BLaER1 treated with 17β-estradiol and CSF1 and Interleukin-3, amounts not matched to agents 10 nM and 100 nM (cell line): ENCODE results near the gene LOXL1.

Experiments
- H3K27ac ChIP-seq, 11 experiments: shearing (Covaris generic); formaldehyde crosslinking; 2 replicates each; pipeline ENCODE4 v1.8.1; 2022
- H3K27me3 ChIP-seq, 11 experiments: shearing (Covaris generic); formaldehyde crosslinking; 2 replicates each; pipeline ENCODE4 v1.8.1; 2022
- H3K36me3 ChIP-seq, 11 experiments: shearing (Covaris generic); formaldehyde crosslinking; 2 replicates each; pipeline ENCODE4 v1.8.1; 2022
- H3K4me1 ChIP-seq, 10 experiments: shearing (Covaris generic); formaldehyde crosslinking; 2 replicates each; pipeline ENCODE4 v1.8.1; 2022
- H3K4me2 ChIP-seq, 11 experiments: shearing (Covaris generic); formaldehyde crosslinking; 2 replicates each; pipeline ENCODE4 v1.8.1; 2022
- H3K4me3 ChIP-seq, 10 experiments: shearing (Covaris generic); formaldehyde crosslinking; 2 replicates each; pipeline ENCODE4 v1.8.1; 2022
- H3K9ac ChIP-seq, 11 experiments: shearing (Covaris generic); formaldehyde crosslinking; 2 replicates each; pipeline ENCODE4 v1.8.1; 2022
- H3K9me3 ChIP-seq, 11 experiments: shearing (Covaris generic); formaldehyde crosslinking; replicated peaks in 1 of 11; 2 replicates each; pipeline ENCODE4 v1.8.1; 2022
- H4K20me1 ChIP-seq, 11 experiments: shearing (Covaris generic); formaldehyde crosslinking; 2 replicates each; pipeline ENCODE4 v1.8.1; 2022
- Cebpa-rat ChIP-seq, 11 experiments: shearing (Covaris generic); IDR thresholded peaks; 2 replicates each; pipeline ENCODE4 v1.8.1; 2022

LOXL1 gene

DNA sequence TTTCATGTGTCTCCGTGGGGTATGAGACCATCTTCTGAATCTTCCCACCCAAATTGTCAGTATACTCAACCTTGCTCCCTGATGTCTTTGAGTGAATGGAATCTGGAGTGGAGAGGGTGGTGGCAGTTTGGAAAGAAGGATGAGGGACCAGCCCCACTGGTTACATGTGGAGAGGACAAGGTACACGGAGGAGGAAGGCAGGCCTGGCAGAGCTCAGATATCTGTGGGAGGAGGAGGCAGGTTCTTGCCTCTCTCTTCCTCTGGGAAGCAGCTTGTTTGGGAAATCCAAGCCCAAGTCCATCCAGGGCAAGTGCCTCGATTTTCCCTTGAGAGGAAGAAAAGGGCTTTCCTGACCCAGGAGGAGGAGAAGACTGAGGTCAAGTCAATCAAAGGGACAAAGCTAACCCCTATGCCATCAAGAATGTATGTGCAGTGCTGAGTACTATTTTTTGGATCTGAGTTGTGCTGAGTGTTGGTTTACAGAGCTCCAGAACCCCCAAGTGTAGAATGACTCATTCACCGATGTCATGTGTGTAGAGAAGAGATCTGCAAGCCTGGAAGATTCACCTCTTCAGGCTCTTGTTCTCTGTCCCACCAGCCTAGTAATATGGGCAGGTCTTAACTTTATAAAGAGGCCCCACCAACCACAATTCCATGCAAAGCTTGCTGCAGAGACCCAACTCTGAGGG is 19.8 kb upstream of the LOXL1 start:
- Histone ChIP-seq H3K27me3 (no peaks in the 10 kb centered on the region), H3K4me3 (0 out of 20 replicates have a peak overlapping the region, but pooled peaks of 1 of the 10 experiments have one; percentile 22), H3K27ac (peak overlapping the region in 6 of 11 experiments; percentile 1 to 63 (median 34); a peak in 9 of 22 replicates), H3K36me3 (no peaks in the 10 kb centered on the region), H4K20me1 (peaks cover 0 to 5% (median 0%) of the 10 kb centered on the region in 11 experiments; a peak in 1 of 22 replicates), H3K4me1 (peaks cover 42 to 53% (median 51%) of the 10 kb centered on the region in 10 experiments), H3K9me3 (no peaks in the 10 kb centered on the region), H3K9ac (peak overlapping the region in 3 of 11 experiments; percentile 2 to 15 (median 14); a peak in 4 of 22 replicates), H3K4me2 (peak overlapping the region; percentile 60 to 80 (median 75))
- no peak for TF ChIP-seq Cebpa-rat (IDR thresholded peaks at IDR 0.05)

- peaks cover 42 to 53% (median 51%) of the 10 kb centered on the region in 10 experiments for H3K4me1 ChIP-seq
- peaks cover 0 to 5% (median 0%) of the 10 kb centered on the region in 11 experiments; a peak in 1 of 22 replicates for H4K20me1 ChIP-seq
- no peaks in the 10 kb centered on the region for H3K36me3 ChIP-seq
- no peaks in the 10 kb centered on the region for H3K27me3 ChIP-seq
- H3K9me3 ChIP-seq: no peaks in the 10 kb centered on the region
- peak overlapping the region; percentile 60 to 80 (median 75) for H3K4me2 ChIP-seq
- TF ChIP-seq Cebpa-rat (IDR thresholded peaks at IDR 0.05): no peak
- H3K4me3 ChIP-seq: peak overlapping the region in 2 of 10 experiments; percentile 5 to 22; a peak in 1 of 20 replicates
- peak overlapping the region in 7 of 11 experiments; percentile 2 to 39 (median 15); a peak in 7 of 22 replicates for H3K9ac ChIP-seq
- H3K27ac ChIP-seq: peak overlapping the region in 6 of 11 experiments; percentile 1 to 63 (median 34); a peak in 9 of 22 replicates
Observed at GRCh38 chr15:73907035-73907408, 19.2 kb upstream of the LOXL1 start.

DNA sequence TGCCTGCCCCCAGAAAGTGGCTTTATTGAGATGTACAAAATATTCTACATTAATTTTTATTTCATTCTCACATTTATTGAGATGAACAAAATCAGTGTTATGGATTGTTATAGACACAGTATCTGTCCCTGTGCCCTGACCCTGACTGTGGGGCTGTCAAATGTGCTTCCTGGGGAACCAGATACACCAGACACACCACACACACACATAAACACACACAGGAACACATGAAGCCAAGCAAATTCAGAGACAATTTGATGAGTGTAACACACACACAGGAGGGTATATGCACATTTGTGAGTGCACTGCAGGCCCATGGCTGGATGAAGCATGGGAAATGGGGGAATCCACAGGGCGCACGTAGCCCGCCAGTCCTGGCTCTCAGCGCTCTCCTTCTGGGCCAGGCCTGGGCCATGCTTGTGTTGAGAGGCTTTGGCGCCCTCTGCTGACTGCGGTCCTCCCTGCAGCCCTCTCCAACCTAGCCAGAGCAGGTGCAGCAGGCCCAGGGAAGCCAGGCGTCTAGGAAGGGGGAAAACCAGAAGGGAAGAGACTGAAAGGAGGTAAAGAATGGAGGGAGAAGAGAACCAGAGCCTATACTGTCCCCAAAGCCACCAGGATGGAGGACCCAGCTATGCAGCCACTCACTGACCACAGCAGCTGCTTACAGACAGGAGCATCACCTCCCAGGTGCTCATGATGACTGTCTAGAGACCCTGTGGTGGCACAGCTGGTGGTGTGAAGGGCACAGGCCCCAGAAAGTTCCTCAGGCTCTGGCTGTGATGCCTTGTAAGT is 18.0 kb upstream of the LOXL1 start:
- TF ChIP-seq Cebpa-rat (IDR thresholded peaks at IDR 0.05): no peak
- H3K36me3 ChIP-seq: no peaks in the 10 kb centered on the region
- H3K4me2 ChIP-seq: peak overlapping the region; percentile 60 to 80 (median 75); a peak in 20 of 22 replicates

DNA sequence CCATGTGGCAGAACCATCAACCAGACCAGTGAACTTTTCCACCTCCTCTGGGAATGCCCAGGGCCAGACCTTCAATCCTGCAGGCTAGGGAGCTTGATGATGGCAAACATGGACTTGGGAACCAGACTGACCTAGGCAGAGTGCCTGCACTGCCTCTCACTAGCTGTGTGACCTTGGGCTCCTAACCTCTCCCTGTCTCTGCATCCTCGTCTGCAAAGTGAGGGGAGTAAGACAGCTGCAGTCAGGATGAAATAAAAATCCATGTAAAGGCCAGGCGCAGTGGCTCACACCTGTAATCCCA is 17.5 kb upstream of the LOXL1 start:
- Histone ChIP-seq H3K9ac (no peak overlapping the region), H3K4me3 (no peak overlapping the region), H3K27me3 (no peaks in the 10 kb centered on the region), H3K4me1 (peaks cover 45 to 58% (median 56%) of the 10 kb centered on the region in 10 experiments), H3K36me3 (no peaks in the 10 kb centered on the region), H3K9me3 (no peaks in the 10 kb centered on the region), H3K4me2 (peak overlapping the region in 8 of 11 experiments; percentile 58 to 80 (median 67); a peak in 11 of 22 replicates), H4K20me1 (0 out of 22 replicates have a peak, but pooled peaks cover 0 to 5% (median 0%) of the 10 kb centered on the region in 11 experiments), H3K27ac (no peak overlapping the region)
- TF ChIP-seq Cebpa-rat (IDR thresholded peaks at IDR 0.05): no peak

More for the DNA sequence above, 18.0 kb upstream of the LOXL1 start:
- H3K9me3 ChIP-seq: no peaks in the 10 kb centered on the region
- H3K4me1 ChIP-seq: peaks cover 42 to 53% (median 51%) of the 10 kb centered on the region in 10 experiments
- no peak overlapping the region for H3K4me3 ChIP-seq
- H4K20me1 ChIP-seq: 0 out of 22 replicates have a peak, but pooled peaks cover 0 to 5% (median 0%) of the 10 kb centered on the region in 11 experiments
- H3K27ac ChIP-seq: no peak overlapping the region; a peak in 1 of 22 replicates
- H3K27me3 ChIP-seq: no peaks in the 10 kb centered on the region
- H3K9ac ChIP-seq: no peak overlapping the region; a peak in 3 of 22 replicates

GRCh38 chr15:73909651-73910050 is 16.6 kb upstream of the LOXL1 start:
- no peaks in the 10 kb centered on the region for H3K9me3 ChIP-seq
- peaks cover 53 to 67% (median 64%) of the 10 kb centered on the region in 10 experiments for H3K4me1 ChIP-seq
- H3K9ac ChIP-seq: no peak overlapping the region
- H3K36me3 ChIP-seq: no peaks in the 10 kb centered on the region
- H4K20me1 ChIP-seq: 0 out of 22 replicates have a peak, but pooled peaks cover 0 to 5% (median 0%) of the 10 kb centered on the region in 11 experiments
- peak overlapping the region; percentile 58 to 77 (median 61) for H3K4me2 ChIP-seq
- H3K27ac ChIP-seq: no peak overlapping the region
- H3K27me3 ChIP-seq: no peaks in the 10 kb centered on the region
- TF ChIP-seq Cebpa-rat (IDR thresholded peaks at IDR 0.05): no peak
- H3K4me3 ChIP-seq: no peak overlapping the region

DNA sequence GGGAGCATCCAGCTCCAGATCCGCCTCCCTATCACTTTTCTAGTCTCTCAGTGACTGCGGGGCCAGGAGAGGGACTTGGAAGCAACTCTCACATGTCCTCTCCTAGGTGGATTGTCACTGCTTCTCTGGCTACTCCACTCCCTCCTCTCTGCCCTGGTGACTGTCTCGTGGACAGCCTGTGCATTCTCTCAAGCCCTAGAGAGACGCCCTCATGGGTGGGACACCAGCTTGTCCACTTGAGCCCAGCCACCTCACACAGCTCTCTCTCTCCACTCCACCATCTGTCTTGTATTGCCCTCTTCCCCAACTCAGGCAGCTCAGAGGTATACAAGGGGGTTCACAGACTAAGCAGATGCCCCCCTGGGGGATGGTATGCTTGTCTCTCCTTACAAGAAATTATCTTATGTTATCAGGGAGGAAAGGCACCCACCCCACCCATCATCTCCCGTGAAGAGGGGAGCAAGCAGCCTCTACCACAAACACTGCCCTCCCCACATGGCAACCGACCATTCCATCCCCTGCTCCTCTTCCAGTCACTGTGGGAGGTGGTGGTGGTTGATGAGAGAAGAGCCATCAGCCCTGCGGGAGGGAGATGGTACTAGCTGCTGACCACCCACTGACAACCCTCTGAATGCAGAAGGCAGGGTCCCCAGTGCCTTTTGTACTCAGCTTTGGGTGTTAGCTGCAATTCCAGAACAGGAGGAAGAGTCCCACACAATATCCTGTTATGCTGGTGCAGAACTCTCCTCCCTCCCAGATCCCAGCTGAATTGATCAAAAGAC is 15.5 kb upstream of the LOXL1 start:
- peaks cover 53 to 68% (median 64%) of the 10 kb centered on the region in 10 experiments for H3K4me1 ChIP-seq

GRCh38 chr15:73912030-73912596 is 14.1 kb upstream of the LOXL1 start:
- Histone ChIP-seq H3K27ac (no peak overlapping the region), H3K9me3 (peaks cover 7 to 16% (median 14%) of the 10 kb centered on the region in 11 experiments; a peak in 20 of 22 replicates), H4K20me1 (0 out of 22 replicates have a peak, but pooled peaks cover 0 to 5% (median 0%) of the 10 kb centered on the region in 11 experiments), H3K36me3 (peaks cover 0 to 6% (median 0%) of the 10 kb centered on the region in 11 experiments; a peak in 1 of 22 replicates), H3K9ac (no peak overlapping the region), H3K4me1 (peaks cover 40 to 57% (median 53%) of the 10 kb centered on the region in 10 experiments), H3K4me3 (no peak overlapping the region), H3K4me2 (no peak overlapping the region), H3K27me3 (no peaks in the 10 kb centered on the region)
- TF ChIP-seq Cebpa-rat (IDR thresholded peaks at IDR 0.05): no peak

More for the DNA sequence above, 15.5 kb upstream of the LOXL1 start:
- Histone ChIP-seq H3K27ac (no peak overlapping the region), H3K4me2 (peak overlapping the region; percentile 58 to 77 (median 61)), H3K27me3 (no peaks in the 10 kb centered on the region), H3K9me3 (peaks cover 0 to 2% (median 1%) of the 10 kb centered on the region in 11 experiments; a peak in 10 of 22 replicates), H4K20me1 (0 out of 22 replicates have a peak, but pooled peaks cover 0 to 5% (median 0%) of the 10 kb centered on the region in 11 experiments), H3K36me3 (no peaks in the 10 kb centered on the region), H3K9ac (no peak overlapping the region), H3K4me3 (no peak overlapping the region)
- TF ChIP-seq Cebpa-rat (IDR thresholded peaks at IDR 0.05): no peak

DNA sequence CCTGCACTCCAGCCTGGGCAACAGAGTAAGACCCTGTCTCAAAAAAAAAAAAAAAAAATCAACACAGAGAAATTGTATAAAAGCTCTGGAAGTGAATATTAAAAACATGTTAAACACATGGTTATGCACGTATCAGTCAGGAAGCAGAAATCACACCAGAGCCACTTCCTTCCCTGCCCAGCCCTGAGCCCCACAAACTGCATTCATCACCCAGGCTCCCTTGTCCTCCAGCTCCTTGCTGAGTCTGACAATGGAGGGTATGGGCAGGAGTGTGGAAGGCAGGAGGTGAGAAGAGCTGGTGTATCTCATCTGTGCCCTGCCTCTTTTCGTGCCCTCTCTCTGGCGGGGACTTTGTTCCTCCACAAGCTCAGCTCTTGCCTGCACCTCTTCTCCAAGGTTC is 12.1 kb upstream of the LOXL1 start:
- Histone ChIP-seq H3K9ac (no peak overlapping the region), H3K36me3 (peaks cover 0 to 14% (median 4%) of the 10 kb centered on the region in 11 experiments; a peak in 5 of 22 replicates), H3K9me3 (peaks cover 21 to 33% (median 30%) of the 10 kb centered on the region in 11 experiments), H3K4me3 (no peak overlapping the region), H3K4me2 (peak overlapping the region; percentile 32 to 73 (median 64)), H3K27me3 (no peaks in the 10 kb centered on the region), H3K4me1 (peaks cover 27 to 36% (median 33%) of the 10 kb centered on the region in 10 experiments), H4K20me1 (no peaks in the 10 kb centered on the region), H3K27ac (no peak overlapping the region)
- no peak for TF ChIP-seq Cebpa-rat (IDR thresholded peaks at IDR 0.05)
